Stimulated activated CD4-positive, alpha-beta T cell treated with anti-CD3 and anti-CD28 coated beads, Interleukin-4, amount 100 ng/mL, for 1 hour (primary cell): Measurements from ENCODE around the gene MINDY4.
"Not testable (repeated sequence)": the region's sequence is repeated elsewhere in the genome, so short reads cannot be mapped to it uniquely, and the experiment has no call there.

Source experiments
- DNase-seq: peaks from one replicate; pipeline ENCODE4 v3.0.0-alpha.2; 2020

Gene MINDY4

DNA sequence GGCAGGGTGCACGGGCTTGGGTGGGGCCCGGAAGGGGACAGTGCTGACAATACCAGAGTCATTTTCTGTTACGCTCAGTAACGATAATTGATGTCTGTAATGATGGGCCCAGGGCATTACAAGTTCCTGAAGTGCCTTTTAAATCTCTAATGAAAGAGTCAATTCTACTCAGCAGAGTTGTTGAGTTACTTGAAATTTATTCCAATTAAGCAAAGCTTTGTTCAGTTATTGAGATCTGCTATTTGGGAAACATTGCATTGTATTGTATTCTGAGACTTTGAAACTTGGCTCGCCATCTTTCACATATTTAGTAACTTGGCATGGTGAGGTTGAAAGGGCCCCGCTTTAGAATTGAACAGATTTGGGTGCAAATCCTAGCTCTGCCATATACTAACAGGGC is 34.7 kb downstream of the MINDY4 start:
- DNase-seq = no peak

DNA sequence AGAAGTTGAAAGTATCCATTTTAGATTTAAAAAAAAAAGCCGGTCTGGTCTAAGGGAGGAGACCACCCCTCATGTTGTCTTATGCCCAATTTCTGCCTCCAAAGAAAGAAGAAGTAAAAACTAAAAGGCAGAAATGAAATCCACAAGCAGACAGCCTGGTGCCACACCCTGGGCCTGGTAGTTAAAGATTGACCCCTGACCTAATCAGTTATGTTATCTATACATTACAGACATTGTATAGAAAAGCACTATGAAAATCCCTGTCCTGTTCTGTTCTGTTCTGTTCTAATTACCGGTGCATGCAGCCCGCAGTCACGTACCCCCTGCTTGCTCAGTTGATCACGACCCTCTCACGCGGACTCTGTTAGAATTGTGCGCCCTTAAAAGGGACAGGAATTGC is 36.3 kb downstream of the MINDY4 start:
- not testable (repeated sequence) for DNase-seq

DNA sequence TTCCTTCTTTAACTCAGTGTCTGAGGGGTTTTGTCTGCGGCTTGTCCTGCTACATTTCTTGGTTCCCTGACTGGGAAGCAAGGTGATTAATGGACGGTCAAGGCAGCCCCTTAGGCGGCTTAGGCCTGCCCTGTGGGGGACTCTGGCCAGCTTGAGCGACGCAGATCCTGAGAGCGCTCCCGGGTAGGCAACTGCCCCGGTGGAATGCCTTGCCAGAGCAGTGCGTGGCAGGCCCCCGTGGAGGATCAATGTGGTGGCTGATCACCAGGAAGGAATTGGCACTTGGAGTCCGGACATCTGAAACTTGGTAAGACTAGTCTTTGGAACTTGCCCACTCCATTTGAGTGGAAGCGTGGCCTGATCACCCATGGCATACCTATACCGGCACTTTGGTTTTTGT is 36.7 kb downstream of the MINDY4 start:
- DNase-seq = not testable (repeated sequence)

DNA sequence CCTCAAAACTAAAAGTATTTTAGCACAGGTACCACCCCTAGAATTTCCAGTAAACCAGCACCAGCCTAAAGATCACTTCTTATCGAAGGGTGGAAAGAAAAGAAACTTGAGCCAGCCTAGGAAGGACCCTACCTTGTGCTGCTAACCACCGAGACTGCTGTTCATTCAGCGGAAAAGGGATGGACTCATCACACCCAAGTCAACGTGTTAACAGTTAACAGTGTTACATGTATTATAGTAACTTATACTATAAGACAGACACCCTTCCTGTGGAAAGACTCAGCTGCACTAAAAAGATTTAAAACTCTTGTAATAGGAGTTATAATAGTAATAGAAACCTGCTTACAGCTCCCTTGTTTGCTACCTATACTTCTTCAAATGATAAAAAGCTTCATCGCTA is 39.8 kb downstream of the MINDY4 start:
- DNase-seq = no peak

DNA sequence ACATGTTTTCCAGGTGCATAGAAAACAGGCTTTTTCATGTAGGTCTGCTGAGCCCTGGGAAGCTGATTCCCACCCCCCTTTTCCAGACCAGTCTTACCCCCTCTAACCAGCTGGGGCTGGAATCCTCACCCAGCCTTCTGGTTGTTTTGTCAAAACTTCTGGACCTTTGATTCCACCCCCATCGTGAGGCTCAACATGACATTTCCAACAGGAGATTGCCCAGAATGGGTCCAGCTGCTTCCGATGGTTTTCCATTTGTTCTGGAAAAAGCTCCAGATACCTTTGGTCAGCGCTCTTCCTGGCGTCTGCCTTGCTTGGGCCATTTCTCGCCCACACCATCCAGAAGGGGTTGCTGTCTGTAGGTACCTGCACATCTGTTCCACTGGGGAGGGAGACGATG is 41.5 kb downstream of the MINDY4 start:
- DNase-seq = no peak

DNA sequence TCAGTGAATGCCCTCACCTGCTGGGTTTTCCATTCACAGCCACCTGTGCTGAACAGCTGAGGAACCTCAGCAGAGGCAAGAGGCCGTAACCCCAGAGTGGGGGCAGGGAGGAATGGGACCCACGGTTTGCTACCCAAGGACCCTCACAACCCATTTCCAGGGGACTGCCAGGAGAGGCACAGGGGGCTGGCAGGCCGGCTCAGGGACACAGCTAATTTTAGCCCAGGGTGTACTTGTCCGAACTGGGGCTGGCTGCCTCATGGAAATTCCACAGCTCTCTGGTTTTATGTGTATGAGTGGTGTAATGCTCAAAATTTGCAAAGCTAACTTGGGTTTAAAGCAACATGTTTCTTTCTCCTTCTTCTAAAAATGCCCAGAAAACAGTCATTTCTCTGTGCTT is 42.2 kb downstream of the MINDY4 start:
- no peak for DNase-seq

DNA sequence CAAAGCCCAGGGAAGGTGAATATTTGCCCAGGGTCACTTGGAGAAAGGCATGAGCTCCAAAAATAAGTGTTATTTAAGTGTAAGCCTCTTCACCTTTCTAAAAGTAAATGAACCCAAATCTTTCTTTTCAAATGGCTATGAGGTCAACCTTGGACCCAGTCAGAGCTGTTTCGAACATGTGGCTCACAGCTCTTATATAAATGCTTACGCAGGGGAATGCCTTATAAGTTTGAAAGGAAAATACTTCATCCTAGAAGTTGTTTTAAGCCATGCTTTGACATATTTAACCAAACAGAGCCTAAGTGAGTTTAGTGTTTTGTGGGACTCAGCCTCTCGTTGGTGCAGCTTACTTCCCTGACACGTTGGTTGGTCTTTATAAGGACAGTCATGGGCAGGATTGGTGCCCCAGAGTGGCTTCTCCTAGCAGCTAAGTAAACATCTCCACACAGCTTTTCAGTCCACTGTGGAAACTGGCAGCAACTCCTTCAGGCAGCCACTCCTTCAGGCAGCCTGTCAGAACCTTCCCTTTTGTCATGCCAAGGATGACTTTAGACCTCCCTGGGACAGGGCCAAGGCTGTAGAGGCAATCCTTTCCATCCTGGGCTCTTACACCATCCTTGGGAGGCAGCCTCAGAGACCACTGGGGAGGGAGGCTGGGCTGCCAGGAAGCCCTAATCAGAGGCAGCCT is 43.6 kb downstream of the MINDY4 start:
- no peak for DNase-seq

DNA sequence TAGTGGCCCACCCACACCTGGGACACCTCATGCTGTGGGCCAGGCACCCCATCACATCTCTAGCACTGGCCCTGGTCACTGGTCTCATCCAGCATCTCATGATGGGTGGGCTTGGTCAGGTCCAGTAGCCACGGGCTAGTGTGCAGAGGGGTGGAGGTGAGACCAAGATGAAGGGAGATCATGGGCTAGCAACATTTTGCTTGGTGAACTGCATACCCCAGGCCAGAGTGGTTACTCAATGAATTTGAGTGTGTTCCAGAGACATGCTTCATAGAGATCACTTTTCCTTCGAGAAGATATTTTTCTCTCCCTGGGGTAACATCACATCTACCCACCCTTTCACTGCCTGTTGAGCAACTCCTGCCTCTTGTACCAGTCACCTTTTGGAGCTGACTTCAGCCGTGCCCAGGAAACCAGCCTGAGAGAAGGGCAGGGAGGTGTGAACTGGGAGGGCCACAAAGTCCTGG is 44.2 kb downstream of the MINDY4 start:
- DNase-seq = no peak

DNA sequence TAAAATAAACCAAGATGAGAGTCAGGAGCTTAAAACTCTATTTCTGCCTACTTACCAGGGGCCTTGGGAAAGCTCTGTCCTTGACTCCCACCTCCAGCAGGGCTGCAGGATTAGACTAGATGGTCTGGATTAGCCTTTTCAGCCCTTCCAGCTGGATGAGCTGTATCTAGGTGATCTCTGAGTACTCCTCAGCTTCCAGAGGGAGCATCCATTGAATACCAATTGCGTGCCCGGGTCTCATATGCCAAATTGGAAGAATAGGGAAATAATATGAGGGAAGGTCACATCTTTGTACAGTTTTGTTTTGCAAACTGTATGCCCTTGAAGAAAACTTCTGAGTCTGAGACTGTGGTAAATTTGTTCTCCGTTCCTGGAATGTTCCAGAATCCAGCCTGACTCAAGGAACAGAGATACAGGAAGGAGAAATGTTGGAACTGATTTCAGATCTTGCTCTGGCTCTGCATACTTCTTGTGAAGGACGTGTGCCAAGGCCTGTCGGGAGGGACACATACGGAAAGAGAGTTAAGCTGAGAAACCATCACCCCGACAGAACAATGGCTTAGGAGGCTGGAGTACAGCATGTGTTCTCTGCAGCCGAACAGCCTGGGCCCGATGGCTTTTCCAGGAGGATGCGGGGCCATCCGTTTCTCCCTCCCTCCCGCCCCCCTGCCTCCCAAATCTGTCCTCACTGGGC is 44.9 kb downstream of the MINDY4 start:
- no peak for DNase-seq

DNA sequence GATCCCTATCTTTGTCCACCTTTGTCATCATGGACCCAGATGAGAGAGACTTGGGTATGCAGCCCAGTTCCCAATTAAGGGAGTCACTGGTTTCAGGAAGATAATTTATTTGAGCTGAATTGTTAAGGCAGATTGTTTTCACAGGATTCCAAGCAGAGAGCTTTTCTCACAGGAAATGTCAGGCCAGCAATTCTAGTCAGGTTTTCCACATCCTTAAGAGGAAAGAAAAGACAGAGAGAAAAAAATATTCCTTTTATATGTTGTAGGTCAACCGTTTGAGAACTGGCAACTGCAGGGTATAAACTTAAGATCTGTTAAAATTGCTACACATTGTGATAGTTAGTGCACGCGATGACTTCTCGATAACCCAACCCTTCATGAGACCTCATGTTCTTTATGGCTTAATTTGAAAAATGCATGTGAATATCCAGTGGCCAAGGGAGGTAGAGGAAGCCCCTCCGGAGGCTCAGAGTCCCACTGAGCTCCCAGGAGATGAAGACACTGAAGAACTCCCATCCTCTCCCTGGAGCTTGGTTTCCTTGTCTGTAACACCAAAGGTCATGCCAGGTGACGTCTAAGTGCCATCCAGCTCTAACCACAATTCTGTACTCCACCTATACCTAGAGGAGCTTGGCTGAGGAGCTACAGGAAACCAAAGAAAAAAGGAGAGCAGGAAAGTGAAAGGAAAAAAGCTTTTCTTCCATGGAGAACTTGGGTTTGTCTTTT is 45.6 kb downstream of the MINDY4 start:
- no peak for DNase-seq

DNA sequence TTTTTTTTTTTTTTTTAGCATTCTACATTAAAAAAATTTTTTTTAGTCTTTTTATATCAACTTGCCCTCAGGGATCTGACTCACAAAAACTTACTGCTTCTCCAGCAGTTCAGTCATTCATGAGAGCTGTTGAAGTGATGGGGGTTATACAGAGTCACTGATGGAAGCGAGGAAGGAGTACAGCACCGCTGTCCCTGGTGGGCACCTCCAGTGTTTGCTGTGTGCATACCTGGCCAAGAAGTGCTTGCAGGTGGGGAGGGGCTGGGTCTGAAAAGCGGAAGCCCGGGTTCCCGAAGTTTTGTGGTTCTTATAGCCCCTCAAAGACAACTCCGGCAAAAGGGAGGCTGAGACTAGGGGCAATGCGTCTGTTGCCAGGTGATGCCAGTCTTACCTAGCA is 46.2 kb downstream of the MINDY4 start:
- no peak for DNase-seq

DNA sequence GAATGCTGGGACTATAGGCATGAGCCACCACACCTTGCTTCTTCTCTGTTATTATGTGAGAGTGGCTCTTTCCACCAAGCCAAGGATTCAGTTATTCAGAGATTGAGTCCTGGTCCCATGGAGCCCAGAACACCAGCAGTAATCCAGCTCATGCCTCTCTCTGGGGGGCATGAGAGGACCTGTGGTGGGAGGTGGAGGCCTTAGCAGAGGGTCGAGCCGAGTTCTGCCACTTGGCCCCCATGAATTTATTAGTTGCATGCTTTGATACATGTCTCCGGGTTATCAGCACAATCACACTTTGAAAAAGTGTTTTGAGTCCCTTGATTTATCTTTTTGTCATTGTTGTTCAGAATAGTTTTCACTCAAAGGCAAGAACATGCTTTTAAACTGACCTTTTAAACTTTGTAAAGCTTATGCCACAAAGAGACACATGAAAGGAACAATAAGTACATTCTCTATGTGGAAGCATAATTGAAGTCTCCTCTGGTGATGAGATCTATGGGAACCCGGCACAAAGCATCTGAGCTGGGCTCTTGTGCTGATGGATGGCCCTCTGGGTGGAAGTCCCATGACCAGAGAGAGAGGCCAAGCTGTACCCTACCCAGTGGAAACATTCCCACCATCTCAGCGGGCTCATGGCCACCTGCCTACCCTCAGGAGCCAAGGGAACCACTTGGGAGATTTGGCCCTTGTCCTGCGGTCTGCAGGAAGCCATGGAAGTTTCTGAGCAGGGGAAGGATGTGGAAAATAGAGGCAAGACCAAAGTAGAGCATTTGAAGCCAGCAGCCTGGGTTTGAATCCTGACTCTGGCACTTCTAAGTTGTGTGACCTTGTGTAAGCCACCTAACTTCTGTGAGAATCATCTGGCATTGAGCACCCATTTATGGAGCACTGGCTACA is 53.9 kb downstream of the MINDY4 start:
- no peak for DNase-seq

DNA sequence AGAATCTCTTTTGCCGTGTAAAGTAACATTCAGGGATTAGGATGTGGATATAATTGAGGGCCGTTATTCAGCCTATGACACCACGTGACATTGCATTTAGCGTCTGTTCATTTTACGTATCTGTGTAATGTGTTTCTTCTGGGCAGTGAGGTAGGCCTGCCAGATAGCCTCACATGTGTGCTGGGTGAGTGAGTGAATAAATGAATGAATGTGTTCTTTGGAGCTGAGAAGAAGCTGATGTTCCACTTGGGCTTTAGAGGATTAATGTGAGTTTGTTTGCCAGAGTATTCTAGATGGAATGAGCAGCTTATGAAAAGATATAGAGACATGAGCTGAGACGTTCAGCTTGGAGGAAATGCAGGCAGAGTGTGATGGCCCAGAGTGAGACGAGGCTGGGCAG is 55.0 kb downstream of the MINDY4 start:
- DNase-seq = no peak

DNA sequence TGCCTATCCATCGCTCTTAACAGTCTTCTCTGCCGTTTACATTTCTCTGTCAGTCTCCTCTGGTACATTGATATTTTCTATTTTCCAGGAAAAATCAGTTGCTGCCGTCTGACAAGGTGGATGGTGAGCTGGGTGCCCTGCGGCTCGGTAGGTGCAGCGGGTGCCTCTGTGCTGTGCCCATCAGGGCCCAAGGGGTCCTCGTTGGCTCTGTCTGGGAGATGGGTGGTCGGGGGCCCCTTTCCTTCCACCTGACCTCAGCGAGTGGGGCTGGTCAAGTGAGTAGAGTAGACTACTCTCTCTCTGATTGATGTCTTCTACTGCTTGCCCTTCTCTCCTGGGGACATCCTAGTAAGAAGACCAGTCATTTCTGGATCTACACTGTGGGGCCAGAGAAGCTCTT is 57.4 kb downstream of the MINDY4 start:
- DNase-seq = no peak

DNA sequence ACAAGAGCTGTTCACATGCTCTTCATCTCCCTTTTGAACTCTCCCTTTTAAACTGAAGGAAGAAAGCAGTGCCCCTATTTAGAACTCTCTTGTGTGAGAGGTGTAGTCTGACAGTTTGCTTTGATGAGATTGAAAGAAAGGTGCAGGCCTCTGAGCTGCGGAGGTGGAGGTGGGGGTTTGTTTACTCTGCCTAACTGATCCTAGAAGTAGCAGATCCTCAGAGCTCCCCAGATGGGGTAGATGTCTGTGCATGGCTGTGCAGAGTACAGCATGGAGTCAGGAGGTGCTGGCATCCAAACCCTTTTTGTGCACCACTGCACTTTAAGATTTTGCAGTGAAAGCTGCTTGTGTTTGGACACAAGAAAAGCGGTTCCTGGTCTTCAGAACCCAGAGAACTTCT is 58.3 kb downstream of the MINDY4 start:
- no peak for DNase-seq

DNA sequence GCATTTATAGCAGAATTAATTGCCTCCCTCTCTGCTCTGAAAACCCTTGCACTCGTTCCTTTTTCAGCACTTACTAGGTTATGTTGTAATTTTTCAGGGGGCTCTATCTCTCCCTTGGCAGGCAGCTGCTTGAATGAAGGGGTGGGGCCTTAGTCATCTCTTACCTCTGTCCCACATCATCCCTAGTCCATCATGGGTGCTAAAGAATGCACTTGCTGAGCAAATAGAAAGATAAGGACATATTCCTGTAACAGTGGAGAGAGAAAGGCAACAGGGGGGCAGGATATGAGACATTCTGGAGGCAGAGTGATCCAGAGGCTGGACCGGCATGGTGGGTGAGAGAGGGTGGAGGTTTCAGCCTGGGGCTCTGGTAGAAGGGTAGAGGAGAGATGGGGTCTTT is 60.0 kb downstream of the MINDY4 start:
- DNase-seq = no peak

DNA sequence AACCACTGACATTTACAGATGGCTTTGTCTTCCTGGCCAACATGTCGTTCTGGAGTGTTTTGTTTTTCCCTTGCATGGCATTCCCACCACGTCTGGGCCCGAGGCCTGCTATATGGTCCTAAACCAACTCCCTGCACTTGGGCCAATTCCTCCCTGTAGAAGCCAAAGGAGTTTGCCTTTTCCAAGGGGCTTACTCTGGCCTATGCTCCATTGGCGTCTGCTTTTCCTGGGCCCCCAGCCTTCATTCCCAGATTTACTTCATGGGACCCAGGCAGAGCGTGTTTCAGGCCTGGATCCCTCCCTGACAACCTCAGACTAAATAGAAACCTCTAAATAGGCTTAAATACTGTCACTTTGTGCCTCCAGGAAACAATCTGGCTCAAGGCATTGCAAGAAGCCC is 60.7 kb downstream of the MINDY4 start:
- DNase-seq = no peak

DNA sequence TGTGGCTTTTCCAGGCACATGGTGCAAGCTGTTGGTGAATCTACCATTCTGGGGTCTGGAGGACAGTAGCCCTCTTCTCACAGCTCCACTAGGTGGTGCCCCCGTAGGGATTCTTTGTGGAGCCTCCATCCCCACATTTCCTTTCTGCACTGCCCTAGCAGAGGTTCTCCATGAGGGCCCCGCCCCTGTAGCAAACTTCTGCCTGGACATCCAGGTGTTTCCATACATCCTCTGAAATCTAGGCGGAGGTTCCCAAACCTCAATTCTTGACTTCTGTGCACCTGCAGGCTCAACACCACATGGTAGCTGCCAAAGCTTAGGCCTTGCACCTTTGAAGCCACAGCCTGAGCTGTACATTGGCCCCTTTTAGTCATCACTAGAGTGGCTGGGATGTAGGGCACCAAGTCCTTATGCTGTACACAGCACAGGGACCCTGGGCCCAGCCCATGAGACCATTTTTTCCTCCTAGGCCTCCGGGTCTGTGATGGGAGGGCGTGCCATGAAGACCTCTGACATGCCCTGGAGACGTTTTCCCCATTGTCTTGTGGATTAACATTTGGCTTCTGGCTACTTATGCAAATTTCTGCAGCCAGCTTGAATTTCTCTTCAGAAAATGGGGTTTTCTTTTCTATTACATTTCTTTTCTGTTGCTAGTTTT is 62.9 kb downstream of the MINDY4 start:
- DNase-seq = not testable (repeated sequence)

DNA sequence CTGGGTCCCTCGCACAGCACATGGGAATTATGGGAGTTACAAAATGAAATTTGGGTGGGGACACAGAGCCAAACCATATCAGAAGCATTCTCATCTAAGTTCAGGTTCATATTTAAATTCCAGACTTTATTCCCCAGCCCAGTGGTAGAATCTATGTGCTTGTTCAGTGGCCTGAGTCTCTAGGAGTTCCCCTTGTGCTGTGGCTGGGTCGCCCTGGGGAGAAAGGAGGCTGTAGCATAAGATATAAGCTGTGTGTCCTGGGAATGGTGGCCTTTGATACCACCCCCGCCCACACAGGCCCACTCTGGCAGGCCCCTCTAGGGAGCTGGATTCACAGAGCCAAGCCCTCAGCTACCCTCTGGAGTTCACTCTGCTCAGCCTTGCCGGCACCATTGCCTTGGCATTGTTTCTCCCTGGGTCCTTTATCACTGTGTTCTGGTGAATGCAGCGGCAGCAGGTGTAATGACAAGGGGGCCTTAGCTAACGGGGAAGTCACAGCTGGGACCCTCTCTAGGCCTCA is 64.2 kb downstream of the MINDY4 start:
- no peak for DNase-seq

DNA sequence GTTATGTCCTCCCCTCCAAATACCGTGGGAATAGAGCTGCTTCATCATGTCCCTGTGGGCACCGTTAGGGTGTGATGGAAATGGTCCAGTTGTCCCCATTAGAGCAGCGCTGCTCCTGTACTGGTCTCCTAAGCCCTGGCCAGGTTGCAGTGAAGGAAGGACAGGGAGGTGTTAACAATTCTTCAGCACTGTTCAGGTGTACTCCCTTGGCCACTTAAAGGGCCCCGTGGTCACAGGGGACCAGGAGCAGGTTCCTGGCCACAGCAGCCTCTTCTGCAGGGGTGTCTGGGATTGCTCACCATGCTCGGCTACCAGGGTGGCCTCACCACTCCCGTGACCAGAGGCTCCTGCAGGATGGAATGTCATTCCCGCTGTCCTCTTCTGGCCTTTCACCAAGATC is 65.8 kb downstream of the MINDY4 start:
- DNase-seq = no peak

DNA sequence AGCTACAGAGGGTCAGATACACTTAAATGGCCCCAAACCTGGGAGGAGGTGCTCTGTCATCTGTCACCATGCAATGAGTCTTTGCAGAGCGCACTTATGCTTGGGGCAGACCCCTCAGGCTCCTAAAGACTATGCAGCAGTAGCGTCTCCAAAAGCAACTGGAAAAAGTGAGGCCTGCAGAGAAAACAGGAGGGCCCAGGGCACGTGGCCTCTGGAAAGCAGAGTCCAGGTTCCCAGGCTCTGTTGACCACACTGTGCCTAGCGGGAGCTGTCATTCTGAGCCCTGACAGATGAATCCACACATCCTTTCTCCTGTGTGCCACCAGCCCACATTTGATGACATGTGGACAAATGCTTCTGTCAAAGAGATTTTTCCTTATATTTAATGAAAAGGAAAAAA is 66.4 kb downstream of the MINDY4 start:
- DNase-seq = no peak

DNA sequence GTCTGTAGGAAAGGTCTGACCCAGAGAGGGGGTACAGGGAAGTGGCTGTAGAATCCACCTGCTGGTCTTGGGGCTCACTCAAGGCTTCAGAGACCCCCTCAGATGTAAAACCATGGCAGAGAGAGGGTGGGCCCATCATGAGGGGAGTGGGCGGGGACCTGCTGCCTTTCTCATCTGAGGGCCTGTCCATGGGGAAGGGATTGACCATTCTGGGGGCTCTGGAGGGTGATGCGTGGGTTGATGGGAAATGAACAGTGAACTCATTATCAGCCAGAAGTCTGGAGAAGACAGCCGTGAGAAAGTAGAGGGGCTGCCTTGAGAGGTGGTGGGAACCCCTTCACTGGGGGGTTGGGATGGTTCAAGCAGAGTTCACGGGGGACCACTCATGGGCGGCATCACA is 66.8 kb downstream of the MINDY4 start:
- no peak for DNase-seq
